HG03103 (cell line): ENCODE measurements around the gene PDK2.

ENCODE experiments used
- ATAC-seq: cut with Tn5 transposase; IDR thresholded peaks from one replicate; pipeline ENCODE4 v1.9.1; 2021; ENCODE audit warnings: low read depth; ENCODE audit not compliant: unreplicated experiment

PDK2 gene

DNA sequence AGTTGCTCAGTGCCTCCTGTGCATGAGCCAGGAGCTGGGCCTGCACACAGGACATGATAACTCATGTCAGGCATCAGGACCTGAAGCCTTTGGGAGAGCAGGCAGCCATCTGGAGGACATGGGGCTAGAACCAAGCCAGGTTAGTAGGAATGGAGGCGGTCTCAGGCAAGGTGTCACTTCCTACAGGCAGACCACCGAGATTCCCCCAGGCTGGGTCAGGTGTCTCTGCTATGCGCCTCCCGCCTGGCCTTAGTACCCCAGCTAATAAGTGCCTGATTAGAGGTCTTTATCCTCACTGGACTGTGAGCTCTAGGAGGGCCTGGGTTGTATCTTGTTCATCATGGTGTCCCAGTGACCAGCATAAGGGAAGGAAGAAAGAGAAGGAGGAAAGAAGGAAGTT lies 19.2 kb downstream of the PDK2 start:
- ATAC-seq = no peak

DNA sequence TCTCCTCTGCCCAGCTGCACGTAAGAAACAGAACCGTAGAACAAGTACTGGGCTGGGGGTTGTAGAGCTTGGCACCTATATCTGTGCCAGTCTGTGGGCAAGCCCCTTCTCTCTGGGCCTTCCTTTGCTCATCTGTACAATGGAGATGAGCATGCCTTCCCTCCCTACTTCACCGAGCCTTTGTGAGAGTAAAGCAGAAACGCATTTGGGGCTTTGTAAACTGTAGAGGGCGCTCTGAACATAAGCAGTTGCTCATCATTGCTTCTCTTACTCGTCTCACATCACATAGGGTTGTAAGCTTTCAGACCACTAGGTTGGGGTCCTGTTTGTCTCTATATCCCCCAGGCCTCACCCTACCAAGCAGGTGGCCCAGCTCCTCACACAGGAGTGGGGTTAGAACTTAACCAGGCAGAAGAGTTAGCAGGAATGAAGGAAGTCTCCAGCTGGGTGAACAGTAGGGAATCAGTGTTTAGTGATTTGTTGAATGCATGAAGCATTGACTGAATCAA lies 19.8 kb downstream of the PDK2 start:
- no peak for ATAC-seq

GRCh38 chr17:50115756-50116155 lies 20.6 kb downstream of the PDK2 start:
- ATAC-seq = no peak

DNA sequence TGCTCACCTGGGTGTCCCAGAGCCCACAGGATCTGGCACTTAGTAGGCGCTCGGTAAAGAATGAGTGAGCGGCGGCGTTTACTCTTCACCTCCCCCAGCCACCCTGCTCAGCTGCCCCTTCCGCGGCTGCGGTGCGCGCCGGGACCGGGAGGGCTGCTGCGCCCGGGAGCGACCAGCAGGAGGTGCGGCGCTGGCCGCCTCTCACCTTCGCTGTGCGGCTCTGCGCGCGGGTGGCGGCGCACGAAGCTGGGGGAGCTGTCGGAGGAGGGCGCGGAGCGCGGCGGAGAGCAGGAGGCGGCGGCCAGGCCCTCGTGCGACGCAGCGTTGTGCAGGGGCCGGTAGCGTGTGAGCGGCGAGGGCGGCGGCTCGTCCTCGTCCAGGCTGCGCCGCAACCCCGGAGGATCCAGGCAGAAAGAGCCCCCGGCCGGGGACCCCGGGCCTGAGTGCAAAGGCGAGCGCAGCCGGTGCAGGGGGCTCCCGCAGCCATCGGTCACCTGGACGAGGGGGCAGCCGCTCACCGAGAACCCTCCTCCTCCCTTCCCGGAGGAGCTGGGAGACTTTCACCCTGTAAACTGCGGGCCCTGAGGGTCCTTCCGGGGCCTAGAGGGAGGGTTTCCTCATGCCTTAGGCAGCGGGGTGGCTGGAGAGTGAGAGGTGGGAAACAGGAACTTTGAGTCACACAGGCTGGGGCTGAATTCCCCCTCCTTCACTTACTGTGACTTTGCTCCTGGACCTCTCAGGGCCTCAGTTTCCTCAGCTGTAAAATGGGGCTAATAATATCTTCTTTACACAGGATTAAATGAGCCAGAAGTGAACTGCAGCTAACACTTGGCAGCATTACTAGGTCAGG lies 22.3 kb downstream of the PDK2 start:
- no peak for ATAC-seq

GRCh38 chr17:50118076-50118827 lies 23.1 kb downstream of the PDK2 start:
- ATAC-seq = no peak

DNA sequence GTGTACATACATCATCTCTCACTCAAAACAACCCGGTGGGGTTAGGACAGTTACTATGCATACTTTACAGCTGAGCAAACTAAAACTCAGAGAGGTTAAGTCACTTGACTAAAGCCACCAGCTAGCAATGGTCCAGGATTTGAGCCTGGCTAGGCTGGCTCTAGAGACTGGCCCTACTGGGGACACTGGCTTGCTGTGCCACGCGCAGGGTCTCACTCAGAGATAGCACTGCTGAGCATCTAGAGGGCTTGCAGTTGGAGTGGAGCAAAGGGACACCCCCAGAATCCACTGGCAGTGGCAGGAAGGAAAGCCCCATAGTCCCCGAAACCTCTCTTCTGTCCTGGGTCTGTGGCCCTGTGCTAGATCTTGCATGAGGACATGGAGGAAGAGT lies 23.7 kb downstream of the PDK2 start:
- no peak for ATAC-seq

DNA sequence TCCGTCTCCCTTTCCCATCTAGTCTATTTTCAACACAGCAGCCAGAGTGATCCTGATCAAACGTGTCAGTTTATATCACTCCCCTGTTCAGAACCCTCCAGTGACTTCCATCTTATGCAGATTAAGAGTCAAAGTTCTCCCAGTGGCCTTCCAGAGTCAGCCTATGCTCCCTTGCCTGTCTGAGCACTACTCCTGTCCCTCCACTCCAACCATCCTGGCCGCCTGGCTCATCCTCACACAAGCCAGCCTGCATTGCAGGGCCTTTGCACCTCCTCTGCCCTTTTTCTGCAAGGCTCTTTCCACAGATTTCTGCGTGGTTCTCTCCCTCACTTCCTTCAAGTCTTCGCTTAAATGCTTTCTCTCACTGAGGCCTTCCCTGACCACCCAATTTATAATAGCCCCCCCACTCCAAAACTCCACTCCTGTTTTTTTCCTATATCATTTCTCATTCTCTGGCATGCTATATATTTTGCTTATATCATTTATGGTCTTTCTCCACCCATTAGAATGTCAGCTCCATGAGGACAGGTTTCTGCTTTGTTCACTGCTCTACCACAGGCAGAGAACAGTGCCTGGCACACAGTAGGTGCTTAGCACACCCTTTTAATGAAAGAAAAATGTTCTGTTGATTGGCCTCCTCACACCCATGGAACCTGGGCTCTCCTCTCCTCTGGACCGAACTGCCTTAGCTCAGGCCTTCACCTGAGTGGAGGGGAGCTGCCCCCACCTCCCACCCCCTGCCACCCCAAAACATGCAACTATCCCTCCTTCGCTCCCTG lies 25.5 kb downstream of the PDK2 start:
- ATAC-seq = no peak

GRCh38 chr17:50122945-50123344 lies 27.8 kb downstream of the PDK2 start:
- no peak for ATAC-seq

GRCh38 chr17:50123649-50124349 lies 28.6 kb downstream of the PDK2 start:
- no peak for ATAC-seq

GRCh38 chr17:50125420-50125997 lies 30.4 kb downstream of the PDK2 start:
- ATAC-seq = no peak

DNA sequence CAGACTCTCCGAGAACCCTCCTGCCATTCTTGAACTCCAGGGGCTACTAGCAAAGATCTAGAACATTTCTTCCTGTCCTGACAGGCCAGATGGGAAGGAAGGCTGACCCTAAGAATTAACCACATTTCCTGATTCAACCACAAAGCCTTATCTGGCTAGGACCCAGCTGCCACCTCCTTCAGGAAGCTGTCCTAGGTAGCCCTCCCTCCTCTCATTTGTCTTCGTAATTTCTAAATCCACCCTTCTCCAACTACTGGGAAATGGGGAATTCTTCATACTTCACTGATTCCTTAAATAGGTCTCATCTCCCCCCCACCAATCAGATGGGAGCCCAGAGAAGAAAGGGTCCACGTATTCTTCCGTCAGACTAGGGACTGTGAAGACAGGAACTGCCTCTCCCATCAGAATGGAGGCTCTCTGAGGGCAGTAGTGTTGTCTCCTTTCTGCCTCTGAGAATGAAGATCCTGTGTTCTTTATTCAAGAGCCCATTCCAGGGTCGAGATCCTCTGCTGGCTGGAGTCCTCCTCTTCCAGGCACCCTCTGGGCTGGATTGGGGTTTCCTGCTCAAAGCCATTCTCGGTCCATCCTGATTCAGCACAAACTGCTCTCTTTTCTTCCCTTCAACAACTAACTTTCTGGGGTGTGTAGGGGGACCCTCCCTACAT lies 32.7 kb downstream of the PDK2 start:
- ATAC-seq = no peak

DNA sequence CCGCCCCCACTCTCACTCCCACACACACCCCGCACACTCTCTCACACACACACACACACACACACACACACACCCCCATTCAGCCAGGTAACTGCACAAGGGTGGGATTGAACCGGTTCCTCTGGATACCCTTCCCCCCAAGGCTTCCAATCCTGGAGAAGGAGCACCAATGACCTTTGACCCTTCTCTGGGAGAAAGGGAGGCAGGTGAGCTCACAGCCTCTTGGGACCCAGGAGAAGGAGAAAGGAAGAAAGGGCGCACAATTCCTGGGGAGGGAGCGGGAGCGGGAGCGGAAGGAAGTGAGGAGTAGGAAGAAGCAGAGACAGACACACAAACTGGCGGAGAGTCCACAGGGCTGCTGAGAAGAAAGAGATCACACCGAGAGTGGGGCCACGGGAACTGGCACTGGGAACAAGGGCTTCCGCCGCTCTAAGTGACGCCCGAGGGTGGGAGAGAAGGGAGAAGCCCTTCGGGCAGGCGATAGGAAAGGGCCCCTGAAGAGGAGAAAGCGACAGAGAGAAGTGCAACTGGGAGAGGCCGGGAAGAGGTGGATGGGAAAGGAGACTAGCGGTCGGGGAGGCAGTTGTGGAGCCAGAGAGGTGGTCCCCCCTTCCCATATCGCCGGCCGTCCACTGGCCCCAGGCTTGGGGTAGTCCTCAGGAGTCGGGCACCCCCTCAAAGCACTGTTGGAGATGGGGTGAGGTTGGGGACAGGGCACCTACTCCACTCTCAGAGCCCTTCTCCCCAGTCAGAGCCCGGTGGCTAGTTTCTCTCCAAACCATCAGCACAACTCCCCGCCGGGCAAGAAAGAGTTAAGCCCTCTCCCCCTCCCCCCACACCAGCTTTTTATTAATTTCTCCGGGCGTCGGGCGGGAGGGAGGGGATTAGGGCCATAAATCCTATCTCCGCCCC lies 33.5 kb downstream of the PDK2 start:
- no peak for ATAC-seq

DNA sequence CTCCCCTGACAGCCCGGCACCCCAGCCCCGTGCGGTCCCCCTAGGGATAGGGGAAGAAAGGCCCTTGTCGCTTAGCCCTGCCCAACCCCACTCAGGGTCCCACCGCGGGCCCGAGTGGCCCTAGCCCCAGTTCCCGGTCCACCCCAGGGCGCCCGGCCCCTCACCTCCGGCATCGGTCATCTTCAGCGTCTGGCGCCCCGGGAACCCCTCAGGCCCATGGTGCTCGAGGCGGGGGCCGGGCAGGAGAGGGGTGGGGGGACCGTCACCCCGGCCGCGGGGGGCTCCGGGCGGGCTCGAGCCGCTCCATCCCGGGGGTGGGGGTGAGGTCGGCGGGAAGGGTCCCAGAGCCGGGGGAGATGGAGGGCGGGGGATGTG lies 34.2 kb downstream of the PDK2 start:
- ATAC-seq = no peak

DNA sequence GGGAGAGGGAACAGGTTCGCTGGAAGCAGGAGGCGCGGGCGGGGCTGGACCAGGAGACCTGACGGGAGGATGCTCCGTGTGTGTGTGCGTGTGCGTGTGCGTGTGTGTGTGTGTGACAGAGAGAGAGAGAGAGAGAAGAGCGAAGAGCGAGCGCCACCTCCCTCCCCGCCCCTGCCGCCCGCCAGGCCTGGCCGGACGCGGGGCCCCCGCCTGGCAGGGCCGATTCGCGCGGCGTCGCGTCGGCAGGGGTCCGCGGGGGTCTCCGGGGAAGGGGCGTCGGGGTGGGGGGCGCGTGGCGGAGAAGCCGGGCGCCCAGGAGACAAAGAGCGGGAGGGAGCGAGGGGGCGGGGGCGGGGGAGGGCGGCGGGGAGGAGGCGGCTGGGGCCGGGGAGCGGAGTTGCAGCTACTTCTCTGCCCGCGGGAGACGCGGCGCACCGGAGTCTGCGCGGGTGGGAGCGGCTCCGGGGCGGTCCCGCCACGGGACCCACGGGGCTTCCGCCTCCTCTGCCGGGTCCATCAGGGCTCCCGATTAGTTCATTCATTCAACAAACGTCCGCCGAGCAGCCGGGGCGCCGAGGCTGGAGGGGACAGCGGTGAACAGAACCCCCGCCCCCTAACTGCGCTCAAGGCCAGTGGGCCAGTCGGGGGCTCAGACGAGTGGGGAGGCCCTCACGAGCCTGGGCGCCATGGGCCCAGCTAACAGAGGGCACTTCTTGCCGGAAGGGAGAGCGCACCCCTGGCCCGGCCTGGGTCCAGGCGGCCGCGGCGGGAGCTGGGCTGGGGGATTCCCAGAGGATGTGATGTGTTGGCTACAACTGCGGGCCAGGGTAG lies 34.8 kb downstream of the PDK2 start, which contains the start of gene SAMD14:
Gene SAMD14, minus strand, starts transcription at position 433 of the 831 bp plus-strand sequence. CDS start 5,201 bp downstream, outside the sequence.
- no peak for ATAC-seq

- no peak for ATAC-seq
Observed at GRCh38 chr17:50130559-50131305, 35.6 kb downstream of the PDK2 start.

GRCh38 chr17:50132104-50132794 lies 37.1 kb downstream of the PDK2 start:
- ATAC-seq = no peak
